ENCODE measurements around the gene OR2C3.
"Not testable (repeated sequence)": the region's sequence is repeated elsewhere in the genome, so short reads cannot be mapped to it uniquely, and the experiment has no call there.

Gene OR2C3

DNA sequence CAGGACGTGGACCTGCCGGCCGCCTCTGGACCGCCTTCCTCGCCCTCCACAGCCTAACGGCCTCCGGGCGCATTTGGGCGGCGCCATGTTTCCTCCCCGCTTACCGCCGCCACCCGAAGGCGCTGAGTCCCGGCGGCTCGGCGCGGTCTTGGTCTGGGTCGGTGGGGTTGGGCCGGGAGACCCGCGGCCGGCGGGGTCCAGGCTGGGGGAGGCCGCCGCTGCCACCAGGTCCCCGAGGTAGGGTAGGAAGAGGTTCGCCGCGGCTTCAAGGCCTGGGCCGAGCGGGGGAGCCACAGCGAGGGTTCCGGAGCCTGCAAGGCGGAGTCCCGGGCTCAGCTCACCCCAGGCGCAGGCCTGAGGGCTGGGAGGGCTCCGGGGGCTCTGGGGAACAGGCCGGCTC, 5.5 kb downstream of the OR2C3 start:
- Histone ChIP-seq H3K9ac (ENCODE audit: low read depth, low read length, poor library complexity, severe bottlenecking) (no peak overlapping the region), H2AFZ (ENCODE audit: low read length) (no peak overlapping the region)
- TF ChIP-seq, protein P1, sequence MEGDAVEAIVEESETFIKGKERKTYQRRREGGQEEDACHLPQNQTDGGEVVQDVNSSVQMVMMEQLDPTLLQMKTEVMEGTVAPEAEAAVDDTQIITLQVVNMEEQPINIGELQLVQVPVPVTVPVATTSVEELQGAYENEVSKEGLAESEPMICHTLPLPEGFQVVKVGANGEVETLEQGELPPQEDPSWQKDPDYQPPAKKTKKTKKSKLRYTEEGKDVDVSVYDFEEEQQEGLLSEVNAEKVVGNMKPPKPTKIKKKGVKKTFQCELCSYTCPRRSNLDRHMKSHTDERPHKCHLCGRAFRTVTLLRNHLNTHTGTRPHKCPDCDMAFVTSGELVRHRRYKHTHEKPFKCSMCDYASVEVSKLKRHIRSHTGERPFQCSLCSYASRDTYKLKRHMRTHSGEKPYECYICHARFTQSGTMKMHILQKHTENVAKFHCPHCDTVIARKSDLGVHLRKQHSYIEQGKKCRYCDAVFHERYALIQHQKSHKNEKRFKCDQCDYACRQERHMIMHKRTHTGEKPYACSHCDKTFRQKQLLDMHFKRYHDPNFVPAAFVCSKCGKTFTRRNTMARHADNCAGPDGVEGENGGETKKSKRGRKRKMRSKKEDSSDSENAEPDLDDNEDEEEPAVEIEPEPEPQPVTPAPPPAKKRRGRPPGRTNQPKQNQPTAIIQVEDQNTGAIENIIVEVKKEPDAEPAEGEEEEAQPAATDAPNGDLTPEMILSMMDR (conservative IDR thresholded peaks at IDR 0.05; ENCODE audit: low read length) = no peak
- no peak for TF ChIP-seq EZH2phosphoT487 (IDR thresholded peaks at IDR 0.05; ENCODE audit: borderline replicate concordance)

DNA sequence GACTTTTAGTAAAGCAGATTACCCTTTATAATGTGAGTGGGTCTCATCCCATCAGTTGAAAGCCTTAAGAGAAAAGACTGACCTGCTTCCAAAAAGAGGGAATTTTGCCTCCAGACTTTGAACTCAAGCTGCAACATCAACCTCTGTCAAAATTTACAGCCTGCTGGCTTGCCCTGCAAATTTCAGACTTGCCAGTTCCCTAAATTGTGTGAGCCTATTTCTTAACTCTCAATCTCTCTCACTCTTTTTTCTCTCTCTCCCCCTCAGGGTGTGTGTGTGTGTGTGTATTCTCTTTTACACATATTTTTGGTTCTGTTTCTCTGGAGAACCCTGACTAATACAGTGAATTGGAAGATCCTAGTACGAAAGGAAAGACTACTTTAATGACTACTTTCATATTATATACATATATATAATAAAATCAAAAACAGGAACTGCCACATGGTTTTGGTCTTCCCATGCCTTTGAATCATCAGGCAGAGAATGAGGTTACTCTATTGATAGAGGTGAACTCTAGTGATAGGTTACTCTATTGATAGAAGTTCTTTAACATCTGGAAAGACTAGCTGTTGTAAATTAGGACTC, 6.4 kb downstream of the OR2C3 start:
- Histone ChIP-seq H3K9ac (ENCODE audit: low read depth, low read length, poor library complexity, severe bottlenecking) (no peak overlapping the region), H3K9me2 (replicated peaks; ENCODE audit: low read depth, low read length) (no peaks in the 10 kb centered on the region), H3K27me3 (ENCODE audit: insufficient read depth, low read length, poor library complexity, severe bottlenecking) (no peaks in the 10 kb centered on the region), H3K9me3 (ENCODE audit: insufficient read depth, low read depth, low read length) (no peaks in the 10 kb centered on the region), H3K4me1 (ENCODE audit: insufficient read depth, low read length, poor library complexity, severe bottlenecking) (peaks cover 12% of the 10 kb centered on the region), H4K20me1 (ENCODE audit: insufficient read depth, low read length, poor library complexity, severe bottlenecking) (no peaks in the 10 kb centered on the region), H3K4me3 (ENCODE audit: low read length, poor library complexity, severe bottlenecking) (no peak overlapping the region), H3K79me2 (ENCODE audit: insufficient read depth, low read length) (no peaks in the 10 kb centered on the region), H3K36me3 (ENCODE audit: insufficient read depth, low read length) (no peaks in the 10 kb centered on the region), H2AFZ (ENCODE audit: low read length) (no peak overlapping the region), H3F3A (ENCODE audit: low read depth) (no peaks in the 10 kb centered on the region), H3K4me2 (ENCODE audit: low read depth, low read length, poor library complexity, severe bottlenecking) (no peak overlapping the region)
- TF ChIP-seq EZH2phosphoT487 (IDR thresholded peaks at IDR 0.05; ENCODE audit: borderline replicate concordance) = no peak

More for the DNA sequence above, 5.5 kb downstream of the OR2C3 start:
- H3K9me3 ChIP-seq (ENCODE audit: insufficient read depth, low read depth, low read length) = no peaks in the 10 kb centered on the region
- H3K36me3 ChIP-seq (ENCODE audit: insufficient read depth, low read length) = no peaks in the 10 kb centered on the region
- H3K9me2 ChIP-seq (replicated peaks; ENCODE audit: low read depth, low read length) = no peaks in the 10 kb centered on the region
- H3K79me2 ChIP-seq (ENCODE audit: insufficient read depth, low read length) = no peaks in the 10 kb centered on the region
- H3K27me3 ChIP-seq (ENCODE audit: insufficient read depth, low read length, poor library complexity, severe bottlenecking) = no peaks in the 10 kb centered on the region
- no peak overlapping the region for H3K4me3 ChIP-seq (ENCODE audit: low read length, poor library complexity, severe bottlenecking)
- H4K20me1 ChIP-seq (ENCODE audit: insufficient read depth, low read length, poor library complexity, severe bottlenecking) = no peaks in the 10 kb centered on the region
- H3K4me2 ChIP-seq (ENCODE audit: low read depth, low read length, poor library complexity, severe bottlenecking) = no peak overlapping the region
- no peaks in the 10 kb centered on the region for H3F3A ChIP-seq (ENCODE audit: low read depth)
- peaks cover 12% of the 10 kb centered on the region for H3K4me1 ChIP-seq (ENCODE audit: insufficient read depth, low read length, poor library complexity, severe bottlenecking)

DNA sequence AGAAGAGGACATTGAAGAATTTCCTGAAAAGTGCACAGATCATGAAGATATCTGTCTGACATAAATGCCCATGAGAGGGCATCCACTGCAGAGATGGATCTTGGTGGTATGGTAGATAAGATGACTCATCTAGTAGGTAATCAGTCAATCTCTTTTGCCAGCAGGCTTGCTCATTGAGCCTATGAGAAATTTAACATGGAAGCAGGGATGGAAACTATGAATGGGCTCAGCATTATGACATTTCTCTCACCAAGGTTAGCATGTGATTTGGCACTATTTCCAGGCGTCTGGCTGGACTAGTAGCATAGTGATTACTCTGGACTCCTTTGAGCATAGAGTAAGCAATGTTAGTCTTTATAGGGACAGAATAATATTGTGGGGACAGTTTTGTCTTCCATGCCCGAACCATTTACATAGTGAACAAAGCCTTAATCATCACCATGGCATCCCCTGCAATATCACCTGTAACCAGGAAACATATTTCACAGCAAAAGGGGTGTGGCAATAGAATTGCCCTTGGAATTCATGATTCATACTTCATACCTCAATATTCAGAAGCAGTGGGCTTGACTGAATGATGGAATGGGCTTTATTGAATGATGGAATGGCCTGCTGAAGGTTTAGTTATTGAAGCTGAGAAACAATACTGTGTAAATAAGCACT, 7.3 kb downstream of the OR2C3 start:
- TF ChIP-seq EZH2phosphoT487 (IDR thresholded peaks at IDR 0.05; ENCODE audit: borderline replicate concordance) = no peak
- TF ChIP-seq, protein P1 (conservative IDR thresholded peaks at IDR 0.05; ENCODE audit: low read length) = no peak
- H3K27me3 ChIP-seq (ENCODE audit: insufficient read depth, low read length, poor library complexity, severe bottlenecking) = no peaks in the 10 kb centered on the region
- no peaks in the 10 kb centered on the region for H3K9me3 ChIP-seq (ENCODE audit: insufficient read depth, low read depth, low read length)
- H3K36me3 ChIP-seq (ENCODE audit: insufficient read depth, low read length) = no peaks in the 10 kb centered on the region
- no peaks in the 10 kb centered on the region for H3K9me2 ChIP-seq (replicated peaks; ENCODE audit: low read depth, low read length)
- H4K20me1 ChIP-seq (ENCODE audit: insufficient read depth, low read length, poor library complexity, severe bottlenecking) = no peaks in the 10 kb centered on the region
- H2AFZ ChIP-seq (ENCODE audit: low read length) = no peak overlapping the region
- peaks cover 12% of the 10 kb centered on the region for H3K4me1 ChIP-seq (ENCODE audit: insufficient read depth, low read length, poor library complexity, severe bottlenecking)
- no peak overlapping the region for H3K4me3 ChIP-seq (ENCODE audit: low read length, poor library complexity, severe bottlenecking)
- no peak overlapping the region for H3K9ac ChIP-seq (ENCODE audit: low read depth, low read length, poor library complexity, severe bottlenecking)
- H3K4me2 ChIP-seq (ENCODE audit: low read depth, low read length, poor library complexity, severe bottlenecking) = no peak overlapping the region
- no peaks in the 10 kb centered on the region for H3F3A ChIP-seq (ENCODE audit: low read depth)
- H3K79me2 ChIP-seq (ENCODE audit: insufficient read depth, low read length) = no peaks in the 10 kb centered on the region

DNA sequence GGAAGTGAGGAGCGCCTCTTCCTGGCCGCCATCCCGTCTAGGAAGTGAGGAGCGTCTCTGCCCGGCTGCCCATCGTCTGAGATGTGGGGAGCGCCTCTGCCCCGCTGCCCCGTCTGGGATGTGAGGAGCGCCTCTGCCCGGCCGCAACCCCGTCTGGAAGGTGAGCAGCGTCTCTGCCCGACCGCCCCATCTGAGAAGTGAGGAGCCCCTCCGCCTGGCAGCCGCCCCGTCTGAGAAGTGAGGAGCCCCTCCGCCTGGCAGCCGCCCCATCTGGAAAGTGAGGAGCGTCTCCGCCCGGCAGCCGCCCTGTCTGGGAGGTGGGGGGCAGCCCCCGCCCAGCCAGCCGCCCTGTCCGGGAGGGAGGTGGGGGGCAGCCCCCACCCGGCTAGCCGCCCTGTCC, 14.4 kb downstream of the OR2C3 start:
- not testable (repeated sequence) for H3K9me2 ChIP-seq (replicated peaks; ENCODE audit: low read depth, low read length); H3K9ac ChIP-seq (ENCODE audit: low read depth, low read length, poor library complexity, severe bottlenecking); H3F3A ChIP-seq (ENCODE audit: low read depth); H3K4me1 ChIP-seq (ENCODE audit: insufficient read depth, low read length, poor library complexity, severe bottlenecking); H3K4me2 ChIP-seq (ENCODE audit: low read depth, low read length, poor library complexity, severe bottlenecking); H3K27me3 ChIP-seq (ENCODE audit: insufficient read depth, low read length, poor library complexity, severe bottlenecking); H3K4me3 ChIP-seq (ENCODE audit: low read length, poor library complexity, severe bottlenecking); H3K79me2 ChIP-seq (ENCODE audit: insufficient read depth, low read length); H3K36me3 ChIP-seq (ENCODE audit: insufficient read depth, low read length); H4K20me1 ChIP-seq (ENCODE audit: insufficient read depth, low read length, poor library complexity, severe bottlenecking); H3K9me3 ChIP-seq (ENCODE audit: insufficient read depth, low read depth, low read length); H2AFZ ChIP-seq (ENCODE audit: low read length)

Measured in Loucy (cell line).